Fibroblast of skin of left quadriceps (primary cell): ENCODE results near the gene ZNF384.
"Not testable (repeated sequence)": the region's sequence is repeated elsewhere in the genome, so short reads cannot be mapped to it uniquely, and the experiment has no call there.

Experiments used
- DNase-seq, 2 experiments: peaks; one replicate each; pipeline ENCODE4 v3.0.0-alpha.2; 2013; ENCODE audit warnings: low read depth in 2 of 2

ZNF384 gene

DNA sequence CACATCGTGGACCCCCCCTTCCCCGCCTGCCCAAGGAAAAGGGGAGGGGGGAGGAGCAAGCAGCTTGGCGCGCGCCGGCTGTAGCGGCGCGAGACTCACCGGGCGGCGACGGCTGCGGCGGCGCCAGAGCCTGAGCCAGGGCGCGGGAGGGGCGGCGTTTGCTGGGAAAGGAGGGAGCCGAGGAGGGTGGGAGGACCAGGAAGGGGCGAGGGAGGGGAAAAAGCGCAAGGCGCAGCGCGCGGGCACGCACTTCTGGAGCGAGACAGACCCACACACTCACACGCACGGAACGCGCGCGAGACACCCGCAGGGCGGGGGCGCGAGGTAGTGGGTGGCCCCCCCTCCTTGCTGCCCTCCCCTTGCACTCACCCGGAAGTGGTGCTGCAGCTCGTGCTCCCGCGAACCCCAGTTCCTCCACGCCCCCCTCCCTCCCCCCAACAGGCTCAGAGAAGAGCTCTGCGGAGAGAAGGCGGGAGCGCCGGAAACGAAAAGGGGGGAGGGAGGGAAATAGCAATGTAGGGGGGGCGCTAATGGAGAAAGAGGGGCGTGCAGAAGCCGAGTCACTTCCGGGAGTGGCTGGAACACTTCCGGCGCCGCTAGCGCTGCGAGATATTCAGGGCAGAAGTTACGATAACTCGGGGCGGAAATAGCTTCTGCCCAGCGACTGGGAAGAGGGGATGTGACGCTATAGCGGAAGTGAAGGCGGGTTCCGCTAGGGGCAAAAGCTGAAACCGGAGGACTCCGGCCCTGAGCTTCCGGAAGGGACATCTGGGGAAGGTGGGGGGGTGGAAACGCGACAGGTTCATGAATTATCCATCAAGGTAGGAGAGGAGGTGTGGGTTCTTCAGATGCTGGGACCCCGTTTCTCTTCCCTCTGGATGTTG, at the start of gene ZNF384:
Gene ZNF384 (minus strand): TSS at position 377 of the 884 bp plus-strand sequence. CDS start 9,855 bp downstream, outside the sequence.
- DNase-seq, result peak; percentile 99

DNA sequence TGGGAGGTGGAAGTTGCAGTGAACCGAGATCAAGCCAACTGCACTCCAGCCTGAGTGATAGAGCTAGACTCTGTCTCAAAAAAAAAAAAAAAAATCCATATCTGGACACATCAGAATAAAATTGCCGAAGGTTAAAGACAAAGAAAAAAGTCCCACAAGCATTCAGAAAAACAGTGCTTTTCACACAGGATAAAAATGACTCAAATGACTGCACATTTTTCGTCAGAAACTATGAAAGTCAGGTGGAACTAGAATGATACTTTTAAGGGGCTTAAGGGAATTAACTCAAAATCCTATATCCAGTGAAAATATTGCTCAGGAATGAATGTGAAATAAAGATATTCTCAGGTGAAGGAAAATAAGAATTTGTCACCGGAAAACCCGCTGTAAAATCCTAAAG, 47.6 kb upstream of the ZNF384 start:
- no peak for DNase-seq

DNA sequence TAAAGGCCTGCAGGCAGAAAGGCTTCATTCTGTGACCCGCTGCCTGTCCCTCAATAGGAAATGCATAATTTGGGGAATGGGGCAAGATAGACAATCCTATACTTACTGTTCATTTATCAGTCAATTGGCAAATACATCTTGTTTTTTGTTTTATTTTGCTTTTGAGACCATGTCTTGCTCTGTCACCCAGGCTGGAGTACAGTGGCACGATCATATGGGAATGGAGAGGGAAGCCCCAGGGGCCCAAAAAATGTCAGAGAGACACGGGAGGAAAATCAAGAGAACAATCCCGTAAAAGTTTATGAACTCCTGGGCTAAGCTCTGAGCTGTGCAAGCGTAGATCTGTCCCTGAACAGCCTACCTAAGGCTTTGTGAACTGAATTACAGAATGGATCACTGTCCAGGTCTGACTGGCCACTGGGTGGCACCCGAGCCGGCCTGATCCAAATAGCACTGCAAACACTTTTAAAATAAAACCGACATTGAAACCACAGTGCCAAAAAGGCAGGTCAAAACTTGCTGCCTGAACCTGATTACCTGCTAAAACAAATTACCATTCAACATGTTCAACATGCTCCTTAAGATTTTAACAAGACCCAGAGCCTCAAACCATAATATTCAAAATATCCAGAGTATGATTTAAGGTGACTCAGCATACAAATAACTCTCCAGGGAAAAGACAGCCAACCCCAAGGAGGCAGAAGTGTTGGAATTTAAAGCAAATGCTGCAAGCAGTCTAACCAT, 46.4 kb upstream of the ZNF384 start:
- peak; percentile 40 to 49 for DNase-seq

DNA sequence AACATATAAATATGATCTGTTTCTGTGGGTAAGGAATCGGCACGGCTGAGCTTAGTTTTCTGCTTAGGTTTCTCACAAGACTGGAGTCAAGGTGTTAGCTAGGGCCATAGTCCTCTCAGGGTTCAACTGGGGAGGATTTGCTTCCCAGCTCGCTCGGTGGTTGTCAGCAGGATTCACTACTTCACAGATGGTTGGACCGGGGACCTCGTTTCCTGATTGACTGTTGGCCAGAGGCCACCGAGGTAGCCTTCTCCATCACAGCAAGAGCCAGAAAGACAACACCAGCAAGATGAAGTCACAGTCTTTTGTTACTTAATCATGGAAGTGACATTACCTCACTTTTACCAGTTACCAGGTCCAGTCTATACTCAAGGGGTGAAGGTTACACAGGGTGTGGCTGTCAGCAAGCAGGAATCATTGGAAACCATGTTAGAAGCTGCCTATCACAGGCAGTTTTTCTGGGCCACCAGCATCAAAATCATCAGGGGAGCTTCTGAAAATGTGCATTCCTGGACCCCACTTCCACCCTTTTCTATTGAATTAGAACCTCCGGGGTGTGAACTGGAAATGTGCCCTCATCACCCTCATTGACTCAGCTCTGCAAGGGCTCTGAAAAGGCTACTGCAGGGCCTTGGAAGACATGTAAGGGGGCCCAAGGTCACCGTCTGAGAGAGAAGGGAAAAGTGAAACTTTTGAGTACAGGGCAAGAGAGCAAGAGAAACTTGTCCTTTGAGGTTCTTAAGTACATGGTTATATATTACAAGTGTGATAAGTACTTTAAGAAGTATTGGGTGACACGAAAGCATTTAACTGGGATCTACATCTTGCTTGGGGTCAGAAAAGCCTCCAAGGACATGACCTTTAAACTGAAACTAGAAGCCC, 45.6 kb upstream of the ZNF384 start:
- no peak for DNase-seq

DNA sequence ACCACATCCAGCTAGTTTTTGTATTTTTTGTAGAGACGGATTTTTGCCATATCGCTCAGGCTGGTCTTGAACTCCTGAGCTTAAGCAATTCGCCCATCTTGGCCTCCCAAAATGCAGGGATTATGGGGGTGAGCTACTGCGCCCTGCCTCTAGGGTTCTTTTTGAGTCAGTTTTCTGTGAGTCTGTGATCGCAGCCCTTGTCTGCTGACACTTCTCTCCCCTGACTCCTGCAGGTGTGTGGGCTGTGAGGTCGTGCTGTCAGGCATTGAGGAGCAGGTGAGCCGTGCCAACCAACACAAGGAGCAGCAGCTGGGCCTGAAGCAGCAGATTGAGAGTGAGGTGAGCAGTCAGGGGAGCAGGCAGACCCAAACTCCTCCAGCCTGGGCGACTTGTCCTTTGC, 41.0 kb upstream of the ZNF384 start:
- DNase-seq, result no peak

DNA sequence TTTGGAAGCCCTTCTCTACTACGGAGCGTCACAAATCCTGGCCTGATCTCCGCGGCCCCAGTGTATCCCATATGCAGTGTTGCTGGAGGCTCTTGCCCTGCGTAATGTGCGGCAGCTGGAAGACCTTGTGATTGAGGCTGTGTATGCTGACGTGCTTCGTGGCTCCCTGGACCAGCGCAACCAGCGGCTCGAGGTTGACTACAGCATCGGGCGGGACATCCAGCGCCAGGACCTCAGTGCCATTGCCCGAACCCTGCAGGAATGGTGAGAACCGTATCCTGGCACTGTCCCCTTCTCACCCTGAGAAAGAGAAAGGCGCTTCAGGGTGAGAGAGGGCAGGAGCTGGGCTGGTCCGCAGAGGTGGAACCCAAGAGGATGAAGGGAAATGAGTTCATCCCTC, 40.0 kb upstream of the ZNF384 start:
- no peak for DNase-seq

DNA sequence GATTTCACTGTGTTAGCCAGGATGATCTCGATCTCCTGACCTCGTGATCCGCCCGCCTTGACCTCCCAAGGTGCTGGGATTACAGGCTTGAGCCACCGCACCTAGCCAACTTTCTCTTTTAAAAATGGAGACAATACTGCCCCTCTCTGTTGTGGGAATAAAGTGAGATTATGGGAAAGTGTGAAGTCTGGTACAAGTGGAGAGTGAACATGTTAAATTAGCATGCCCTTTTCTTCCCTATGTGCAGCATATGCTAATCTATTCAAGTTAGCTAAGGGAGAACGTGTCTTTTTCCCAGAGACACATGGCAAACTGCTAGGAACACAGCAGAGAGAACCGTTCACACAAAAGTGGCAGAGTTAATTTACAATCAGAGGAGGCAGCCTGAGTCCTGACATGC, 36.2 kb upstream of the ZNF384 start:
- no peak for DNase-seq

DNA sequence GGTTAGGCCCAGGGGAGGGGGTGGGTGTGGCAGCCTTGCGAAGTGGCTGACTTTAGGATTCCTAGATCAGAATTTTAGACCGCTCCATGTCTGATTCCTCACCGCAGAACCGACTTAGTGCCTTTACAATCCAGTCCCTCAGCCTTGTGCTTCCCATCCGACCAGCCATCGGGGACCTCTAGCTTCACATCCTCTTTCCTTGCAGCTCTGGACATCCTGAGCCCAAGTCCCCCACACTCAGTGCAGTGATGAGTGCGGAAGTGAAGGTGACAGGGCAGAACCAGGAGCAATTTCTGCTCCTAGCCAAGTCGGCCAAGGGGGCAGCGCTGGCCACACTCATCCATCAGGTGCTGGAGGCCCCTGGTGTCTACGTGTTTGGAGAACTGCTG, 35.2 kb upstream of the ZNF384 start:
- DNase-seq, result no peak

DNA sequence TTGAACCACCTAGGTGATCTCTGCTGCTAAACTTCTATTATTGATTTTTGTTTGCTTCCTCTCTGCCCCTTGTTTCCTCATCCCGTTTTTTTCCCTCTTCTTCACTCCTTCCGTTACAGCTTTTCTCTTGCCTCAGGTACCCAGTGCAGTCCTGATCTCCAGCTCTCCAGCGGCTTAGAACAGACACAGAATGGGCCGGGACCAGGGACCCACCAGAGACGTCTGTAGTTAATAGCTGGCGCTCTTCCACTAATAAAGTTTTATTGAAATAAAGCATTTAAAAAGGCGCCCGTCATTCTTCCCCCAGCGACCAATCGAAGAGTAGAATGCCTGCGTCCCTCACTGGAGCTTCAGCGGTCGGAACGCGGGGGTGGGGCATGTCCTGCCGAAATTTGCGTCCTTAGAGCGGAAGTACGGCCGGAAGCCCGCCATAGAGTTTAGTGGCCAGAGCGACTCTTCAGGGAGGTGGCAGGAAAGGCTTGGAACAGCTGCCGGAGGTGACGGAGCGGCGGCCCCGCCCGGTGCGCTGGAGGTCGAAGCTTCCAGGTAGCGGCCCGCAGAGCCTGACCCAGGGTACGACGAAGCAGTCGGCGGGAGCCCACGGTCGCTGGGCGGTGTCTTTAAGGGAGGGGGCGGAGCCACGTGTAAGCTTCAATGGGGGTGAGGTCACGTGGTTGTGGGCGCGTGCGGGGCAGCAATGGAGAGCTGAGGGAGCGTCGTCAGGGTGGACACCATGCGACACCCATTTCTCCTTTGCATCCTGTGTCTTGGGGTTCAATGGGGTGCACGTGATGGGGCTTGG, 34.6 kb upstream of the ZNF384 start, which contains the start of gene COPS7A:
Gene COPS7A (plus strand): TSS at position 440 of the 802 bp plus-strand sequence. CDS start 611 bp downstream, outside the sequence.
- DNase-seq, result peak; percentile 96

DNA sequence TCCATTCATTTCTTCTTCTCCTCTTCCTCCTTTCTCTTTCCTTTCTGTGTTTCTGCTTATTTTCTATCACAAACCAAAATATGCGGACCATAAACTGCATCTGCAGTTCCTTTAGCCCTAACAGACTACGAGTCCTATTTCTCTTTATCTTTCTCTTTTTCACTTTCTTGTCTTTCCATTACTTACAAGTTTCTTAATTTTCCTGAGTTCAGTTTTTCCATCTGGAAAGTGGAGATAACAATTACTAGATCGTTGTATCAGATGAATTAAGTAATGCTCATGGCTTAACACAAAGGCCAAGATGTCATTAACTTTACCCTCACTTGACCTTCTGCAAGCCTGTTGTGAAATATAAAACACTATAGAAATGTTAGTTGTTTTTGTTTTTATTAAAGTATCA, 33.7 kb upstream of the ZNF384 start:
- no peak for DNase-seq

DNA sequence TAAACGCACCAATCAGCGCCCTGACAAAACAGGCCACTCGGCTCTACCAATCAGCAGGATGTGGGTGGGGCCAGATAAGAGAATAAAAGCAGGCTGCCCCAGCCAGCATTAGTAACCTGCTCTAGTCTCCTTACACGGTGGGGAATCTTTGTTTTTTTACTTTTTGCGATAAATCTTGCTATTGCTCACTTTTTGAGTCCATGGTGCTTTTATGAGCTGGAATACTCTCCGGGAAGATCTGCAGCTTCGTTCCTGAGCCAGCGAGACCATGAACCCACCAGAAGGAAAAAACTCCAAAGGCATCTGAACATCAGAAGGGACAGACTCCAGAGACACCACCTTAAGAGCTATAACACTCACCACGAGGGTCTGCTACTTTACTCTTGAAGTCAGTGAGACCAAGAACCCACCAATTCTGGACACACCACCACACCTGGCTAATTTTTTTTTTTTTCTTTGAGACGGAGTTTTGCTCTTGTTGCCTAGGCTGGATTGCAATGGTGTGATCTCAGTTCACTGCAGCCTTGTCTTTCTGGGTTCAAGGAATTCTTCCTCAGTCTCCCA, 27.8 kb upstream of the ZNF384 start:
- no peak for DNase-seq

DNA sequence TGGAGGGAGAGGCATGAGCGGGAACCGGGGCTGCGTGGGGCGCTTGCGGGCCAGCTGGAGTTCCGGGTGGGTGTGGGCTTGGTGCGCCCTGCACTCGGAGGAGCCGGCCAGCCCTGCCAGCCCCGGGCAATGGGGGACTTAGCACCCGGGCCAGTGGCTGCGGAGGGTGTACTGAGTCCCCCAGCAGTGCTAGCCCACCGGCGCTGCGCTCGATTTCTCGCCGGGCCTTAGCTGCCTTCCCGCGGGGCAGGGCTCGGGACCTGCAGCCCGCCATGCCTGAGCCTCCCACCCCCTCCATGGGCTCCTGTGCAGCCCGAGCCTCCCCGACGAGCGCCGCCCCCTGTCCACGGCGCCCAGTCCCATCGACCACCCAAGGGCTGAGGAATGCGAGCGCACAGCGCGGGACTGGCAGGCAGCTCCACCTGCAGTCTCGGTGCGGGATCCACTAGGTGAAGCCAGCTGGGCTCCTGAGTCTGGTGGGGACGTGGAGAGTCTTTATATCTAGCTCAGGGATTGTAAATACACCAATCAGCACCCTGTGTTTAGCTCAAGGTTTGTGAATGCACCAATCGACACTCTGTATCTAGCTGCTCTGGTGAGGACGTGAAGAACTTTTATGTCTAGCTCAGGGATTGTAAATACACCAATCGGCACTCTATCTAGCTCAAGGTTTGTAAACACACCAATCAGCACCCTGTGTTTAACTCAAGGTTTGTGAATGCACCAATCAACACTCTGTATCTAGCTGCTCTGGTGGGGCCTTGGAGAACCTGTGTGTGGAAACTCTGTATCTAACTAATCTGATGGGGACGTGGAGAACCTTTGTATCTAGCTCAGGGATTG, 27.1 kb upstream of the ZNF384 start:
- DNase-seq, result not testable (repeated sequence)

DNA sequence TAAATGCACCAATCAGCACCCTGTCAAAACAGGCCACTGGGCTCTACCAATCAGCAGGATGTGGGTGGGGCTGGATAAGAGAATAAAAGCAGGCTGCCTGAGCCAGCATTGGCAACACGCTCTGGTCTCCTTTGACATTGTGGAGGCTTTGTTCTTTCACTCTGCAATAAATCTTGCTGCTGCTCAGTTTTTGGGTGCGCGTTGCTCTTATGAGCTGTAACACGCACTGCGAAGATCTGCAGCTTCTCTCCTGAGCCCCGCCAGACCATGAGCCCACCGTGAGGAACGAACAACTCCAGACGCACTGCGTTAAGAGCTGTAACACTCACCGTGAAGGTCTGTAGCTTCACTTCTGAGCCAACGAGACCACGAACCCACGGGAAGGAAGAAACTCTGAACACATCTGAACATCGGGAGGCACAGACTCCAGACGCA, 19.8 kb upstream of the ZNF384 start:
- DNase-seq, result no peak

DNA sequence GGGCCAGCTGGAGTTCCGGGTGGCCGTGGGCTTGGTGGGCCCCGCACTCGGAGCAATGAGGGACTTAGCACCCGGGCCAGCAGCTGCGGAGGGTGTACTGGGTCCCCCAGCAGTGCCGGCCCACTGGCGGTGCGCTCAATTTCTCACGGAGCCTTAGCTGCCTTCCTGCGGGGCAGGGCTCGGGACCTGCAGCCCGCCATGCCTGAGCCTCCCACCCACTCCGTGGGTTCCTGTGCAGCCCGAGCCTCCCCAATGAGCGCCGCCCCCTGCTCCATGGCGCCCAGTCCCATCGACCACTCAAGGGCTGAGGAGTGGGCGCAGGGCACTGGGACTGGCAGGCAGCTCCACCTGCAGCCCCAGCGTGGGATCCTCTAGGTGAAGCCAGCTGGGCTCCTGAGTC, 19.2 kb upstream of the ZNF384 start:
- DNase-seq, result not testable (repeated sequence)

DNA sequence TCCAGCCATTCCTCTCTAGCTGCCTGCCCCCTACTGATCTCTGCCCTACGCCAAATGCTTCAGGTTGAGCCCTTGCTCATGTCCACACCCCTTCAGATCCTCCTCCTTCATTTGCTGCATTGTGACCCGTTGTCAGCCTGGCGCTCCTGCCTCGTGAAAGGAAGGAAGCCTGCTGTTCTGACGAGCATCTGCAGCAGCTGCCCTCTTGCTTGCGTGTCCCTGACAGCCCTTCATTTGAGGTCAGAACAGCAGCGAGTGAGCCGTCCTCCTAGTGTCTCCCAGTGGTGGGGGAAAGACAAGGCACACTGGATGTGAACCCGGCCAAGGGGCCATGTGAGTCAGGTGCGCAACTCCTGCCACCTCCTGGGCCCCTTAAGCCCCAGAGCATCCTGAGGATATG, 14.5 kb upstream of the ZNF384 start:
- no peak for DNase-seq

DNA sequence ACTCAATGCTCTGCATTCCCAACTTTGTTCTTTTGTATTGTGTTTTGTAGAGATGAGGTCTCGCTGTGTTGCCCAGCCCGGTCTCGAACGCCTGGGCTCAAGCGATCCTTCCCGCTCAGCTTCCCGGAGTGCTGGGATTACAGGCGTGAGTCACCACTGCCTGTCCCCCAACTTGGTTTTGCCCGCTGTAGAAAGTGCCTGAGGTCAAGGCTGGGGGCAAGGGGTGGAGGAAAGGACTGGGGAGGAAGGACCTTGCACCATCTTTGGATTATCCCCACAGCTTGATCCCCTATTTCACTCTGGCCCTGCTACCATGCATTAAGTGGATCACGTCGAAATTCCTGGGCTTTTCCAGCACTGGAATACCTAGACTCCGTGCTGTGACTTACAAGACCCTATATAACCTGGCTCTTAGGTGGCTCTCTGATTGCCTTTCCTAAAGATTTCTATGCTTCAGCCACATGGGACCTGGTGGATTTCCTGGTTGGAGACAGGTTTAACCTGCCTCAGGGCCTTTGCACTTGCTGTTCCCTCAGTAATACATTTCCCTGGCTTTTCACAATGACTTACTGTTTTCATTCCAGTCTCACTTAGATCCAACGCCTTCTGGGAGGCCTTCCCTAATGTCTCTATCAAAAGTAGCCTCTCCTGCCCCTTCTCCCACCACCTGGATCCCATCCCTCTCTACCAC, 12.0 kb upstream of the ZNF384 start:
- DNase-seq, result no peak

DNA sequence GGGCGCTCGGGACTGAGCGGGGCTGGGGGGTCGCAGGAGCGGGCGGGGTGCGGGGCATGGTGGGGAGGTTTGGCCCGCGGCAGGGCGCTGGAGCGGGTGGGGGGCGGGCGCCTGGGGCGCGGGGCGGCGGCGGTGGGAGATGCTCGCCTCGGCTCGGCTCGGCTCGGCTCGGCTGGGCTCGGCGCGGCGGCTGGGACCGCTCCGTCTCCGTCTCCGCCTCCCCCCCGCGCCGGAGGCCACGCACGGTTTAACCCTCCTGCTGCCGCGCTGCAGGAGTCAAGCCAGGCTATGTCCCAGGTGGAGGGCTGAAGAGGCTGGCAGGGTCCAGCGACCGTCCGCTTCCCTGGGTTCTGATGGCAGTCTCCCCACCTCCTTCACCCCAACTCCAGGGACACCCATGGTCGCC, 11.5 kb upstream of the ZNF384 start, which contains the start of gene PIANP:
Gene PIANP (minus strand): TSS at position 170 of the 406 bp plus-strand sequence. CDS start 2,754 bp downstream, outside the sequence.
- no peak for DNase-seq

DNA sequence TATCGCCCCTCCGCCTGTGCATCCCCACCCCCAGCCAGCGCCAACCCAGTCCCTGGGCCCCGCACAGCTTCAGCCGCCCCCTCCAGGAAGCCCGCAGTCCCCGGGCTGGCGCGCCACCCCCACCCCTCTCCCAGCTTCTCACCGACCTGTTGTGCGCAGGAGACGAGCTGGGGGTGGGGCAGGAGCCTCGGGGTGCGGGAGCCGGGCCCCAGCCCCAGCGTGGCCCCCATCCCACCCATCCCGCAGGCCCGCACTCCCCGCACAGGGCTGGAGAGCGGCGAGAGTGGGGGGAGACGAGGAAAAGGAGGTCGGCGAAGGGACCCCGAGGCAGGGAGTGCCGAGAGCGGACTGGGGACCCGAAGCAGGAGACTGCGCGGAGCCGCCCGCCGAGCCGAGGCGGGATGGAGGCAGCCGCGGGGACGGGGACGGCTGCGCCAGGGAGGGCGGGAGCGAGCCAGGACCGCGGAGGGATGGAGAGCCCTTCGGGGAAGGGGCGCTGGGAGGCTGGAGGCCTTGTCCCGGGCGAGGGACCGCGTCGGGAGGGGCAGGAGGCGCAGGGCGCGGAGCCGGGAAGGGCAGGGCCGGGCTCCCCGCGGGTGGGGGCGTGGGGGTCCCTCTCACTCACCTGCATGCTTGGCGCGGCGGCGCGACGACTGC, 10.9 kb upstream of the ZNF384 start:
- DNase-seq, result no peak
